CD14-positive monocyte (primary cell): ENCODE data around the gene GPR158. TPM values are rescaled to one million over a fixed set of nuclear protein-coding genes. Genes with fewer than 3 reads are reported as not detected.

Source experiments
- DNase-seq, 3 donors: peaks; one replicate each; pipeline ENCODE4 v3.0.0-alpha.2; 2011 to 2022
- H2AFZ ChIP-seq: 2 replicates; pipeline ENCODE4 v1.6.0; 2012; ENCODE audit warnings: mild to moderate bottlenecking, low read depth, low read length, inconsistent platforms; ENCODE audit not compliant: insufficient read depth, poor library complexity, severe bottlenecking
- H3K27ac ChIP-seq, 2 donors: 1 replicate in 1 of 2; 2 replicates in 1 of 2; pipeline ENCODE4 v1.5.1; 2012 to 2013; ENCODE audit warnings: low read length in 2 of 2, control low read depth in 1 of 2, inconsistent platforms in 1 of 2, low read depth in 1 of 2, mild to moderate bottlenecking in 1 of 2
- H3K27me3 ChIP-seq, 2 donors: one replicate each; pipeline versions ENCODE4 v1.6.0 to v1.6.1; 2011 to 2013; ENCODE audit warnings: low read length in 2 of 2; ENCODE audit not compliant: control insufficient read depth in 2 of 2, insufficient read depth in 2 of 2
- H3K36me3 ChIP-seq, 2 donors: replicated peaks in 1 of 2; 1 replicate in 1 of 2; 2 replicates in 1 of 2; pipeline versions ENCODE4 v1.5.1 to v1.6.1; 2012 to 2013; ENCODE audit warnings: low read length in 2 of 2, control low read depth in 1 of 2, inconsistent platforms in 1 of 2, mild to moderate bottlenecking in 1 of 2; ENCODE audit not compliant: insufficient read depth in 2 of 2, control insufficient read depth in 1 of 2
- H3K4me1 ChIP-seq, 2 donors: 1 replicate in 1 of 2; 2 replicates in 1 of 2; pipeline versions ENCODE4 v1.5.1 to v1.6.1; 2012 to 2013; ENCODE audit warnings: low read length in 2 of 2, control low read depth in 1 of 2, inconsistent platforms in 1 of 2, mild to moderate bottlenecking in 1 of 2, moderate library complexity in 1 of 2; ENCODE audit not compliant: insufficient read depth in 2 of 2, control insufficient read depth in 1 of 2
- H3K4me2 ChIP-seq: replicated peaks from 2 replicates; pipeline ENCODE3; 2012; ENCODE audit warnings: low read length, moderate library complexity, mild to moderate bottlenecking; ENCODE audit not compliant: poor library complexity, severe bottlenecking; ENCODE audit errors: extremely low read depth
- H3K4me3 ChIP-seq, 3 experiments: fragments of 200-600 bp in 1 of 3; sonication (generic) in 1 of 3; replicated peaks in 1 of 3; 1 replicate in 2 of 3; 2 replicates in 1 of 3; pipeline ENCODE4 v1.5.1; 2011 to 2013; ENCODE audit warnings: low read length in 3 of 3, mild to moderate bottlenecking in 3 of 3, control low read depth in 2 of 3, low read depth in 2 of 3, inconsistent platforms in 1 of 3, moderate library complexity in 1 of 3
- H3K79me2 ChIP-seq: 2 replicates; pipeline ENCODE4 v1.6.0; 2012; ENCODE audit warnings: mild to moderate bottlenecking, control low read depth, inconsistent platforms, low read length, moderate library complexity; ENCODE audit not compliant: insufficient read depth
- H3K9ac ChIP-seq: 2 replicates; pipeline ENCODE4 v1.6.0; 2017; ENCODE audit warnings: low read length, mild to moderate bottlenecking; ENCODE audit not compliant: insufficient read depth, poor library complexity, severe bottlenecking
- H3K9me3 ChIP-seq, 2 donors: replicated peaks in 1 of 2; 1 replicate in 1 of 2; 2 replicates in 1 of 2; pipeline versions ENCODE4 v1.5.1 to v1.6.1; 2012 to 2013; ENCODE audit warnings: low read length in 2 of 2, control low read depth in 1 of 2; ENCODE audit not compliant: control insufficient read depth in 1 of 2, insufficient read depth in 1 of 2
- H4K20me1 ChIP-seq: 2 replicates; pipeline ENCODE4 v1.6.0; 2012; ENCODE audit warnings: mild to moderate bottlenecking, low read length, control low read depth, moderate library complexity; ENCODE audit not compliant: insufficient read depth
- H3K27ac Mint-ChIP-seq, 7 donors: one replicate each; pipeline ENCODE4 v1.8.0; 2020; ENCODE audit warnings: mild to moderate bottlenecking in 7 of 7, mixed read lengths in 7 of 7, moderate library complexity in 6 of 7, inconsistent platforms in 2 of 7
- H3K27me3 Mint-ChIP-seq, 3 donors: one replicate each; pipeline ENCODE4 v1.8.0; 2021 to 2022; ENCODE audit warnings: low read depth in 3 of 3, mild to moderate bottlenecking in 3 of 3, mixed read lengths in 3 of 3, moderate library complexity in 3 of 3, inconsistent platforms in 1 of 3
- H3K36me3 Mint-ChIP-seq, 2 donors: one replicate each; pipeline ENCODE4 v1.8.0; 2020; ENCODE audit warnings: mixed read lengths in 2 of 2, inconsistent platforms in 1 of 2, mild to moderate bottlenecking in 1 of 2
- H3K4me1 Mint-ChIP-seq: one replicate; pipeline ENCODE4 v1.8.0; 2020; ENCODE audit warnings: mild to moderate bottlenecking, mixed read lengths
- H3K4me3 Mint-ChIP-seq, 2 donors: one replicate each; pipeline ENCODE4 v1.8.0; 2020; ENCODE audit warnings: mild to moderate bottlenecking in 2 of 2, mixed read lengths in 2 of 2, moderate library complexity in 1 of 2
- H3K9me3 Mint-ChIP-seq, 7 donors: one replicate each; pipeline ENCODE4 v1.8.0; 2020 to 2022; ENCODE audit warnings: mixed read lengths in 7 of 7, mild to moderate bottlenecking in 6 of 7, moderate library complexity in 6 of 7, inconsistent platforms in 2 of 7
- CTCF ChIP-seq: fragments of 200-600 bp; IDR thresholded peaks from one replicate; pipeline ENCODE4 v1.8.0; 2022; ENCODE audit warnings: antibody characterized with exemption, mild to moderate bottlenecking
- WGBS: methylation state at CpG from one replicate; pipeline ENCODE4 v1.1.5; 2013; ENCODE audit warnings: missing lambda C conversion rate; ENCODE audit not compliant: insufficient coverage; 5-methylcytosine and 5-hydroxymethylcytosine counted together
- intact Hi-C, 2 donors: fragments of 100-400 bp; cut with micrococcal nuclease; formaldehyde crosslinking; loops; one replicate each; pipeline versions ENCODE4 v1.15.0 to v1.15.1; 2023
- polyA plus RNA-seq, 3 donors: library from polyadenylated mRNA; depleted of rRNA in 1 of 3; unstranded in 2 of 3; stranded (reverse) in 1 of 3; fragments of 300-500 nt in 2 of 3; fragments of >200 nt in 1 of 3; fragmentation: Illumina TruSeq in 2 of 3; gene quantifications; 1 replicate in 2 of 3; 2 replicates in 1 of 3; pipeline ENCODE4 v1.2.3, GENCODE V29; 2012 to 2021

The GPR158 gene
- polyA plus RNA-seq, 3 donors = not detected

GRCh38 chr10:25338271-25338670, 163.5 kb downstream of the GPR158 start:
- Histone ChIP-seq H3K4me2 (no peak overlapping the region), H3K27me3 (no peaks in the 10 kb centered on the region), H3K9me3 (no peaks in the 10 kb centered on the region), H2AFZ (no peak overlapping the region), H3K79me2 (no peaks in the 10 kb centered on the region), H3K36me3 (no peaks in the 10 kb centered on the region), H3K27ac (no peak overlapping the region), H3K4me1 (no peaks in the 10 kb centered on the region), H3K9ac (no peak overlapping the region), H4K20me1 (no peaks in the 10 kb centered on the region), H3K4me3 (no peak overlapping the region)
- no peaks in the 10 kb centered on the region for H3K9me3 Mint-ChIP-seq
- H3K36me3 Mint-ChIP-seq = no peaks in the 10 kb centered on the region
- peaks cover 0 to 2% (median 0%) of the 10 kb centered on the region in 3 donors for H3K27me3 Mint-ChIP-seq
- no peak for DNase-seq
- H3K4me1 Mint-ChIP-seq = no peaks in the 10 kb centered on the region
- no peak overlapping the region for H3K27ac Mint-ChIP-seq
- WGBS = no CpG with 5 or more reads among the region's 12 CpGs
- TF ChIP-seq CTCF = no peak
- intact Hi-C loops = no loop called here
- no peak overlapping the region for H3K4me3 Mint-ChIP-seq

- Mint-ChIP-seq H3K27ac (no peak overlapping the region), H3K4me1 (no peaks in the 10 kb centered on the region), H3K36me3 (no peaks in the 10 kb centered on the region), H3K9me3 (no peaks in the 10 kb centered on the region), H3K27me3 (peaks cover 0 to 2% (median 0%) of the 10 kb centered on the region in 3 donors), H3K4me3 (no peak overlapping the region)
- no peaks in the 10 kb centered on the region for H3K79me2 ChIP-seq
- no peak overlapping the region for H2AFZ ChIP-seq
- intact Hi-C loops = no loop called here
- no peaks in the 10 kb centered on the region for H3K36me3 ChIP-seq
- no peak overlapping the region for H3K4me3 ChIP-seq
- no peaks in the 10 kb centered on the region for H4K20me1 ChIP-seq
- DNase-seq = no peak
- H3K9ac ChIP-seq = no peak overlapping the region
- no peak overlapping the region for H3K27ac ChIP-seq
- no peaks in the 10 kb centered on the region for H3K4me1 ChIP-seq
- H3K4me2 ChIP-seq = no peak overlapping the region
- TF ChIP-seq CTCF = no peak
- H3K27me3 ChIP-seq = no peaks in the 10 kb centered on the region
- H3K9me3 ChIP-seq = no peaks in the 10 kb centered on the region
- no CpG with 5 or more reads among the region's 1 CpG for WGBS
These were observed 165.2 kb downstream of the GPR158 start for GRCh38 chr10:25339966-25340365.
